Ascending aorta (tissue), 2 donors: ENCODE measurements around the gene DNASE1. TPM values are rescaled to one million over a fixed set of nuclear protein-coding genes. Genes with fewer than 3 reads are reported as not detected.
"Not testable (repeated sequence)": the region's sequence is repeated elsewhere in the genome, so short reads cannot be mapped to it uniquely, and the experiment has no call there.

ENCODE experiments used
- DNase-seq, 2 donors: peaks; one replicate each; pipeline ENCODE4 v3.0.0-alpha.2; 2019; ENCODE audit warnings: low spot score in 2 of 2
- H3K27ac ChIP-seq, 2 donors: fragments of 200-600 bp; sonication (generic); one replicate each; pipeline ENCODE4 v1.5.1; 2016 to 2017; ENCODE audit warnings: mild to moderate bottlenecking in 1 of 2
- H3K27me3 ChIP-seq: fragments of 200-600 bp; sonication (generic); one replicate; pipeline ENCODE4 v1.5.1; 2017
- H3K36me3 ChIP-seq, 2 donors: fragments of 200-600 bp; sonication (generic); one replicate each; pipeline ENCODE4 v1.5.1; 2016
- H3K4me1 ChIP-seq, 2 donors: fragments of 200-600 bp; sonication (generic); one replicate each; pipeline ENCODE4 v1.5.1; 2016 to 2017; ENCODE audit warnings: mild to moderate bottlenecking in 1 of 2
- H3K4me3 ChIP-seq, 2 donors: fragments of 200-600 bp; sonication (generic); one replicate each; pipeline ENCODE4 v1.5.1; 2016 to 2017; ENCODE audit warnings: mild to moderate bottlenecking in 1 of 2
- H3K9me3 ChIP-seq, 2 donors: fragments of 200-600 bp; sonication (generic); one replicate each; pipeline ENCODE4 v1.5.1; 2016
- CTCF ChIP-seq, 3 experiments: fragments of 200-600 bp in 2 of 3; fragments of 450-650 bp in 1 of 3; sonication (generic) in 2 of 3; IDR thresholded peaks; one replicate each; pipeline ENCODE4 v1.5.1; 2016 to 2019; ENCODE audit warnings: antibody characterized with exemption in 3 of 3, mild to moderate bottlenecking in 1 of 3, moderate library complexity in 1 of 3
- intact Hi-C: fragments of 100-400 bp; cut with DNase I; formaldehyde crosslinking; loops from one replicate; pipeline ENCODE4 v1.15.1; 2023
- total RNA-seq: library from RNA; depleted of rRNA; stranded (reverse); fragments of >200 nt; gene quantifications from one replicate; pipeline ENCODE4 v1.1.0, GENCODE V29; 2016

The DNASE1 gene
- 51.2 TPM for total RNA-seq

DNA sequence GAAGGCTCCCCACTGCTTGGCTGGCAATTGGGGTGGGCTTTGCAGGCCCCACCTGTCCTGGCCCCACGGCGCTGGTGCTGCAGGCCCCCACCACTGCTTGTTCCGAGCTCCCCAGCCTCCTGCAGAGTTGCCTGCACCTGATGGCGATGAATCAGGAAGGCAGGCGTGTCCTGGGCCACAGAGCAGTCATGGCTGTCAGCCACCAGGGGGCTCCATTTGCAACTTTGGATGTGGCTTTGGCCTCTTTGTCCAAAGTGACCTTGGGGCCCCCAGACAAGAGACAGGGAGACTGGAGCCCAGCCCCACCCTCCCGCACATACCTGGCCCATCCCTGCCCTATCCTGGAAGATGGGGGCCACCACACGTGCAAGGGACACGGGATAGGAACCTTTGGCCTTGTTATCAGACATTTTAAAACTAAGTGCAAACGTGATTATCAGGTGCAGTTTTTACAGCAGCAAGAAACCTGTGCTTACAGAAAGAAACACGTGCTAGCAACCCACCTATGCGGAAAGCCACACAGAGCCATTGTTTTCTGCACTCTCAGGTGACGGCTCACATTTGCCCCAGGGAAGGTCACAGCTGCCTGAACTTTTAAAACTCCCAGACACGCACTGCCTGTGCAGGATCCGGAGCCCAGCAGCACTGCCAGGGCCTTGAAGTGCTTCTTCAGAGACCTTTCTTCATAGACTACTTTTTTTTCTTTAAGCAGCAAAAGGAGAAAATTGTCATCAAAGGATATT, at the start of gene DNASE1:
Gene DNASE1 (plus strand): TSS at position 443 of the 743 bp plus-strand sequence. CDS start 683 bp downstream, outside the sequence.
- H3K27me3 ChIP-seq, result no peaks in the 10 kb centered on the region
- no peaks in the 10 kb centered on the region for H3K4me1 ChIP-seq
- no peaks in the 10 kb centered on the region for H3K9me3 ChIP-seq
- no peak within 1 kb of the TSS for H3K4me3 ChIP-seq
- peak in 2 of 3 experiments; percentile 45 to 59 for TF ChIP-seq CTCF (IDR thresholded peaks at IDR 0.05)
- DNase-seq, result peak in 1 of 2 donors; percentile 67
- H3K27ac ChIP-seq, result no peak within 1 kb of the TSS
- H3K36me3 ChIP-seq, result peaks cover 46 to 55% of the 10 kb centered on the region in 2 donors
- intact Hi-C loops, result no loop called here

- TF ChIP-seq CTCF (IDR thresholded peaks at IDR 0.05), result no peak
- intact Hi-C loops, result no loop called here
- peak in 1 of 2 donors; percentile 24 for DNase-seq
- Histone ChIP-seq H3K9me3 (no peaks in the 10 kb centered on the region), H3K36me3 (peaks cover 13 to 25% of the 10 kb centered on the region in 2 donors), H3K27ac (no peak overlapping the region), H3K4me1 (peaks cover 0 to 2% of the 10 kb centered on the region in 2 donors), H3K27me3 (no peaks in the 10 kb centered on the region), H3K4me3 (no peak overlapping the region)
Observed at GRCh38 chr16:3606441-3606840, 48.0 kb upstream of the DNASE1 start.

GRCh38 chr16:3607161-3607560, 47.3 kb upstream of the DNASE1 start:
- no peaks in the 10 kb centered on the region for H3K9me3 ChIP-seq
- H3K4me1 ChIP-seq, result peaks cover 0 to 3% of the 10 kb centered on the region in 2 donors
- no peaks in the 10 kb centered on the region for H3K27me3 ChIP-seq
- intact Hi-C loops, result no loop called here
- H3K4me3 ChIP-seq, result no peak overlapping the region
- no peak overlapping the region for H3K27ac ChIP-seq
- TF ChIP-seq CTCF (IDR thresholded peaks at IDR 0.05), result no peak
- H3K36me3 ChIP-seq, result peaks cover 12 to 23% of the 10 kb centered on the region in 2 donors
- no peak for DNase-seq

GRCh38 chr16:3607634-3608033, 46.9 kb upstream of the DNASE1 start:
- Histone ChIP-seq H3K27ac (no peak overlapping the region), H3K27me3 (no peaks in the 10 kb centered on the region), H3K9me3 (no peaks in the 10 kb centered on the region), H3K4me3 (no peak overlapping the region), H3K36me3 (peaks cover 9 to 23% of the 10 kb centered on the region in 2 donors), H3K4me1 (peaks cover 0 to 8% of the 10 kb centered on the region in 2 donors)
- TF ChIP-seq CTCF (IDR thresholded peaks at IDR 0.05), result no peak
- no peak for DNase-seq
- intact Hi-C loops, result no loop called here

DNA sequence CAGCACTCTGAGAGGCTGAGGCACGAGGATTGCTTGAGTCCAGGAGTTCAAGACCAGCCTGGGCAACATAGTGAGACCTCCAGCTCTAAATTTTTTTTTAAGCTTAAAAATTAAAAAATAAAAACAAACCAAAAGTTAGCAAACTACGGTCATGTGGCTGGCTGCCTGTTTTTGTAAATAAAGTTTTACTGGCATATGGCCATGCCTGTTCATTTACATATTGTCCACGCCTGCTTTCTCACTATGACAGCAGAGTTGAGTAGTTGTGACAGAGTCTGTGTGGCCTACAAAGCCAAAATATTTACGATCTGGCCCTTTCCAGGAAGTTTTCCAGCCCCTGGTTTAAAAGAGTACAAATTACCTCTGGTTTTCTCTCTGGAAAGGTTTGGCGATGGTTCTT, 46.4 kb upstream of the DNASE1 start:
- TF ChIP-seq CTCF (IDR thresholded peaks at IDR 0.05), result no peak
- no peak for DNase-seq
- Histone ChIP-seq H3K27ac (no peak overlapping the region), H3K36me3 (peaks cover 9 to 19% of the 10 kb centered on the region in 2 donors), H3K4me3 (no peak overlapping the region), H3K4me1 (peaks cover 0 to 11% of the 10 kb centered on the region in 2 donors), H3K27me3 (no peaks in the 10 kb centered on the region), H3K9me3 (no peaks in the 10 kb centered on the region)
- intact Hi-C loops, result no loop called here

GRCh38 chr16:3608976-3609375, 45.5 kb upstream of the DNASE1 start:
- H3K27ac ChIP-seq, H3K4me3 ChIP-seq, intact Hi-C loops, H3K27me3 ChIP-seq, H3K9me3 ChIP-seq: not testable (repeated sequence)
- peak in 1 of 2 donors; percentile 44 for DNase-seq
- peaks cover 9 to 10% of the 10 kb centered on the region in 2 donors for H3K36me3 ChIP-seq
- H3K4me1 ChIP-seq, result peaks cover 0 to 11% of the 10 kb centered on the region in 2 donors
